Brain microvascular endothelial cell (primary cell): Measurements from ENCODE around the gene GSTA5.
"Not testable (repeated sequence)": the region's sequence is repeated elsewhere in the genome, so short reads cannot be mapped to it uniquely, and the experiment has no call there.

Experiments
- DNase-seq: peaks from one replicate; pipeline ENCODE4 v3.0.0-alpha.2; 2020
- H3K27ac ChIP-seq: fragments of 250-450 bp; sonication (Bioruptor Pico); 2 replicates; pipeline ENCODE4 v1.5.1; 2020; ENCODE audit warnings: mild to moderate bottlenecking, moderate library complexity
- H3K27me3 ChIP-seq: fragments of 250-450 bp; sonication (Bioruptor Pico); replicated peaks from 2 replicates; pipeline ENCODE4 v1.5.1; 2020; ENCODE audit warnings: mild to moderate bottlenecking
- H3K36me3 ChIP-seq: fragments of 250-450 bp; sonication (Bioruptor Pico); replicated peaks from 2 replicates; pipeline ENCODE4 v1.5.1; 2020; ENCODE audit warnings: mild to moderate bottlenecking
- H3K4me3 ChIP-seq: 2 replicates; pipeline ENCODE4 v1.5.1; 2011; ENCODE audit warnings: low read depth, mild to moderate bottlenecking, control low read depth, low read length, moderate library complexity
- in situ Hi-C: cut with HindIII; loops from 2 replicates; pipeline ENCODE4 v1.10.0; 2017; ENCODE audit warnings: low sequenced_read_pairs, low pct_ligation_motif_present
- TF ChIP-seq, protein P1 (sequence below): IDR thresholded peaks from 2 replicates; pipeline ENCODE4 v1.5.1; 2011; ENCODE audit warnings: low read depth, mild to moderate bottlenecking, moderate library complexity, low read length, control low read depth, inconsistent platforms; ENCODE audit errors: missing control alignments

Gene GSTA5

DNA sequence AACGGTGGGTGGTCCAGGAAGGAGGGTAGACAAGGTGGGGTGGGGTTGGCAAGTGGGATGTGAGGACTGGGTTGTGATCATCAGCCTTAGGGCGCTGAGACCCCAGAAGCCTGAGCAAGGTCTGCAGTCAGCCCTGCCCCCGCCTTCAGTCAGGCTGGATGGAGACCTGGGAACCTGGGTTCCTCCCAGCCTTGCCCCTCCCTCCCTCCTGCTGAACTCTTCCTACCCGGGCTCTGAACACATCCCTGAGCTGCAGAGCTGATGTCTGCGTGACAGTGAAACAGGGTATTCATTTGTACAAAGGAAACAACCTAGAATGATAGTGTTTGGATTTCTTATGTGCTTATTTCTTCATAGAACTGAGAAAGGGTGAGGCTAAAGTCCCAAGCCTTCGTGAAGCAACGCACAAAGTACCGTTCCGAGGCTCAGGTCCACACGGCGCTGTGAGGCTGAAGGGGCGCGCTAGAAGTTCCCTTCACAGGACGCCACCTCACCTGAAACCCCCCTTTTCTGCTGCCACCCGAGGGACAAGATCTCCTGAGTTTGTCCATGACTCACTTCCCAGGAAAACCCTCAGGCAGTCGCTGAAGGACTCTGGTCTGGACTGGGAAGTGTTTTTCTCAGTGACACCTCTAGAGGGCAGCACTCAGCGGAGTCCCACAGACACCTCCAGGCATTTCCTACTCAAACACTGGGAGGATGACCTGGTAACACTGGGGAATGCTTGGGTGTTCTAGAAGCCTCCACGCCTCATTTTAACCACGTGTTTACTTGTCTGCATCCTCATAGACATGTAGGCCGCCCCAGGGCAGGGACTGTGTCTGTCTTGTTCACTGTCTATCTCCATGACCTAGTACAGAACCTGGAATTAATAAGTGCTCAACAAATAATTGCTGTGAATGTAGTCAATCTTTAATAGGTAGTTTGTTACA is 1.2 kb downstream of the GSTA5 start:
- in situ Hi-C loops: no loop called here
- no peak overlapping the region for H3K27ac ChIP-seq
- TF ChIP-seq, protein P1, sequence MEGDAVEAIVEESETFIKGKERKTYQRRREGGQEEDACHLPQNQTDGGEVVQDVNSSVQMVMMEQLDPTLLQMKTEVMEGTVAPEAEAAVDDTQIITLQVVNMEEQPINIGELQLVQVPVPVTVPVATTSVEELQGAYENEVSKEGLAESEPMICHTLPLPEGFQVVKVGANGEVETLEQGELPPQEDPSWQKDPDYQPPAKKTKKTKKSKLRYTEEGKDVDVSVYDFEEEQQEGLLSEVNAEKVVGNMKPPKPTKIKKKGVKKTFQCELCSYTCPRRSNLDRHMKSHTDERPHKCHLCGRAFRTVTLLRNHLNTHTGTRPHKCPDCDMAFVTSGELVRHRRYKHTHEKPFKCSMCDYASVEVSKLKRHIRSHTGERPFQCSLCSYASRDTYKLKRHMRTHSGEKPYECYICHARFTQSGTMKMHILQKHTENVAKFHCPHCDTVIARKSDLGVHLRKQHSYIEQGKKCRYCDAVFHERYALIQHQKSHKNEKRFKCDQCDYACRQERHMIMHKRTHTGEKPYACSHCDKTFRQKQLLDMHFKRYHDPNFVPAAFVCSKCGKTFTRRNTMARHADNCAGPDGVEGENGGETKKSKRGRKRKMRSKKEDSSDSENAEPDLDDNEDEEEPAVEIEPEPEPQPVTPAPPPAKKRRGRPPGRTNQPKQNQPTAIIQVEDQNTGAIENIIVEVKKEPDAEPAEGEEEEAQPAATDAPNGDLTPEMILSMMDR: peak; percentile 85
- no peaks in the 10 kb centered on the region for H3K36me3 ChIP-seq
- no peaks in the 10 kb centered on the region for H3K27me3 ChIP-seq
- H3K4me3 ChIP-seq: no peak overlapping the region
- DNase-seq: peak; percentile 61

DNA sequence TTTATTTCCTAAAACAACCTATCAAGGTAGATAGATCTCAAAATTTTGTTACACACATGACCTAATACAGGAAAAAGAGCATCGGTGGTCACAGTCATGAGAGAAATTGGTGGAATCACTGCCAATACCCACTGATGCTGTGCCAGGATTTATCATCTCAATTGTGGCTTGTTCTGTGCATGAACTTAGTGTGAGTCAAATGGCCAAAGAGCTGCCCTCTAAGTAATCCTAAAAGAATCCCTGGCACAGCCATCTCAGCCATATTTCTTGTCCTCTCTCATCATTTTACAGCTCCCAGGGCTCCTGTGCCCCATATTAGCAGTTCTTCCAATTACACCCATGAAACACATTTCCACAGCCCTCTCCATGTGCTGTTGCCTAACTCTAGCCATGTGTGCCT is 6.1 kb downstream of the GSTA5 start:
- H3K27ac ChIP-seq: no peak overlapping the region
- in situ Hi-C loops: no loop called here
- H3K4me3 ChIP-seq: no peak overlapping the region
- no peak for DNase-seq
- TF ChIP-seq, protein P1: no peak
- no peaks in the 10 kb centered on the region for H3K27me3 ChIP-seq
- no peaks in the 10 kb centered on the region for H3K36me3 ChIP-seq

DNA sequence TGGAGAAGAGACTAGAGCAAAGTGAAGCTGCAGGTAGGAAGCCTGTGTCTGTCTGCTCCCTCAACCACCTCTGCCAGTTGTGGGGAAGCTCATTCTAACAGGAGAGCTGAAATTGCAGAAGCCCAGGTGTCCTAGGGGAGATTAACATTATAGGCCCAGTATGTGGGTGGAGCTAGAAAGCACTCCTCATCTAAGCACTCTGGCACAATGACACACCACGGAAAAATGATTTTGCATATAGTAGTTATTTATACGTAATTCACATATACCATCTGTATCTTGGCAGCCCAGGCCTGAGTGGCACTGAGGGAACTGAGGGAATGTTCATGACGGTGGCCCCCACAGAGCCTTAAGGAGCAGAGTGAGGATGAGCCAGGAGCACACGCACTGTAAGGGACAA is 9.7 kb downstream of the GSTA5 start:
- H3K4me3 ChIP-seq, H3K27me3 ChIP-seq, H3K36me3 ChIP-seq, H3K27ac ChIP-seq, DNase-seq, in situ Hi-C loops: not testable (repeated sequence)

DNA sequence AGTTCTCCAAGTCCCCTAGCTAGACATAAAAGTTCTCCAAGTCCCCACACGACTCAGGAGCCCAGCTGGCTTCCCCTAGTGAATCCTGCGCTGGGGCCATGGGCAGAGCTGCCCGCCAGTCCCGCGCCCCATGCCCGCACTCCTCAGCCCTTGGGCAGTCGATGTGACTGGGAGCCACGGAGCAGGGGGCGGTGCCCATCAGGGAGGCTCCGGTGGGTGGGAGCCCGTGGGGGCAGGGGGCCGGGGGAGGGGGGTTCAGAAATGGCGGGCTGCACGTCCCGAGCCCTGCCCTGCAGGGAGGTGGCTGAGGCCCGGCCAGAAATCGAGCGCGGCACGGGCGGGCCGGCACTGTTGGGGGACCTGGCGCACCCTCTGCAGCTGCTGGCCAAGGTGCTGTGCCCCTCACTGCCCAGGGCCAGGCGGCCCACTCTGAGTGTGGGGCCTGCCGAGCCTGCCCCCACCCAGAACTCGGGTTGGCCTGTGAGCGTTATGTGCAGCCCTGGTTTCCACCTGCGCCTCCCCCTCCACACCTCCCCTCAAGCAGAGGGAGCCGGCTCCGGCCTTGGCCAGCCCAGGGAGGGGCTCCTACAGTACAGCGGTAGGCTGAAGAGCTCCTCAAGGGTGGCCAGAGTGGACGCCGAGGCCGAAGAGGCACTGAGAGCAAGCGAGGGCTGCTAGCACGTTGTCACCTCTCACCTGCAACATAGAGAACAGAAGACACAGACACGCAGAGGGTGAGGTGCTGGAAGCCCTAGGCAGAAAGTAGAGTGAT is 11.4 kb downstream of the GSTA5 start:
- Histone ChIP-seq H3K27ac (no peak overlapping the region), H3K4me3 (no peak overlapping the region), H3K27me3 (no peaks in the 10 kb centered on the region), H3K36me3 (no peaks in the 10 kb centered on the region)
- TF ChIP-seq, protein P1: no peak
- DNase-seq: no peak
- in situ Hi-C loops: no loop called here

DNA sequence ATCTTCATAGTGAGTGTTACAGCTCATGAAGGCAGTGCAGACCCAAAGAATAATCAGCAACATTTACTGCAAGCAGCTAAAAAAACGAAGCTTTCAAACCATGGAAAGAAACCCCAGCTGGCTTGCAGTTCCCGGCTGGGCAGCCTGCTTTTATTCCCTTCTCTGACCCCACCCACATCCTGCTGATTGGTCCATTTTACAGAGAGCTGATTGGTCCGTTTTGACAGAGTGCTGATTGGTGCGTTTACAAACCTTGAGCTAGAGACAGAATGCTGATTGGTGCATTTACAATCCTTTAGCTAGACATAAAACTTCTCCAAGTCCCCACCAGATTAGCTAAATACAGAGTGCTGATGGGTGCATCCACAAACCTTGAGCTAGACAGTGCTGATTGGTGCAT is 12.0 kb downstream of the GSTA5 start:
- DNase-seq, H3K27ac ChIP-seq, in situ Hi-C loops, H3K27me3 ChIP-seq, H3K36me3 ChIP-seq, H3K4me3 ChIP-seq: not testable (repeated sequence)

DNA sequence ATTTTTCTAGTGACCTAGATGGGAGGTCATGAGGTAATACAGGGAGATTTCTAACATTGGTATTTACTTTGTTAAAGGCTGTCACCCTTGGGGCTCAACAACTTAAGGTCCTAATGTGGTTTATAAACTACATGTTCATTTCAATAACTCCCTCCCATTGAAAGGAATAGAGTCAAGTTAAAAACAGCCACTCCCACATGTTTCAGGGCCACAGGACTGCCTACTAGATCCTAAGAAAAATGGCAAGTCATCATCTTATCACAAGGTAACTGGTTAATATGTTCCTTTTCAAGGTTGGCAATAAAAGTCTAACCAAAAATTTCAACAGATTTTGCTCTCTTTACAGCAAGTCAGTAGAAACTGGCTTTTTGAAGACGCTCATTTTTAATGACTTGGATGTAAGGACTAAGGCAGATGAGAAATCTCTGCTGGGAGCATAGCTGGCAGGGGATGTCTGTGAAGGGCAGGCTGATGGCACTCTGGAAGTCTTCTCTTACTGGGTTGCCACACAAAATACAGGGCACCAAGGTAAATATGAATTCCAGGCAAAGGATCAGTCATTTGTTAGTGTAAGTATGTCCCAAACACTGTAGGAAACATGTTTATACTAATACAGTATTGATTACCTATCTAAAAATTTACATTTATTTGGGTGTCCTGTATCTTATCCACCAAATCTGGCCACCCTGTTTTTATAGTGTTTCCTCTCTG is 13.4 kb downstream of the GSTA5 start:
- in situ Hi-C loops: not testable (repeated sequence)

DNA sequence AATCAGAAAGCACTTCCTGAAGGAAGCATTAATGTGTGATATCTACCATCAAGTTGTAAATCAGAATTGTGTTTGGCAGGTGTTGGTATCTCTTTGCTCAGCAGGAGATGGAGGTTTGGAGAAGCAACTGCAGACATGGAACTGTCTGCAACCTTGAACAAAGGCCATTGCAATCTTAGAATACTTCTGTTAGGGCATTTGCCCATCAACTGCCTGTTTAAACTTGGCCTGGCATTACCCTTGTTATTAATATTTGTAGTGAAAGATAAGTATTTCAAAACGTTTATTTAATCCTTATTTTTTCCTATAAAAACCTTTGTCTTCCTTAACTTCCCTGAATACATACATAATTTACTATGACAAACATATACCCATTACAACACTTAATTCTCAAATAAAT is 14.1 kb downstream of the GSTA5 start:
- TF ChIP-seq, protein P1: no peak

More for the DNA sequence above, 13.4 kb downstream of the GSTA5 start:
- H3K4me3 ChIP-seq, DNase-seq, H3K36me3 ChIP-seq, H3K27ac ChIP-seq, H3K27me3 ChIP-seq: not testable (repeated sequence)

DNA sequence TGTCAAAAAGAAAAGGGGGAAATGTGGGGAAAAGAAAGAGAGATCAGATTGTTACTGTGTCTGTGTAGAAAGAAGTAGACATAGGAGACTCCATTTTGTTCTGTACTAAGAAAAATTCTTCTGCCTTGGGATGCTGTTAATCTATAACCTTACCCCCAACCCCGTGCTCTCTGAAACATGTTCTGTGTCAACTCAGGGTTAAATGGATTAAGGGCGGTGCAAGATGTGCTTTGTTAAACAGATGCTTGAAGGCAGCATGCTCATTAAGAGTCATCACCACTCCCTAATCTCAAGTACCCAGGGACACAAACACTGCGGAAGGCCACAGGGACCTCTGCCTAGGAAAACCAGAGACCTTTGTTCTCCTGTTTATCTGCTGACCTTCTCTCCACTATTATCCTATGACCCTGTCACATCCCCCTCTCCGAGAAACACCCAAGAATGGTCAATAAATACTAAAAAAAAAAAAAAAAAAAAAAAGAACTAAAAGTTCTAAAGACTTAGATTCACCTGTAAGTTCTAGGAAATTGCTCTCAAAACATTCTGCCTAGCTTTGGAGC is 14.6 kb downstream of the GSTA5 start:
- H3K36me3 ChIP-seq, H3K27me3 ChIP-seq, DNase-seq, H3K4me3 ChIP-seq, in situ Hi-C loops, H3K27ac ChIP-seq: not testable (repeated sequence)

More for the DNA sequence above, 14.1 kb downstream of the GSTA5 start:
- H3K4me3 ChIP-seq: no peak overlapping the region
- DNase-seq: no peak
- in situ Hi-C loops: no loop called here
- H3K36me3 ChIP-seq: no peaks in the 10 kb centered on the region
- no peaks in the 10 kb centered on the region for H3K27me3 ChIP-seq
- H3K27ac ChIP-seq: no peak overlapping the region

DNA sequence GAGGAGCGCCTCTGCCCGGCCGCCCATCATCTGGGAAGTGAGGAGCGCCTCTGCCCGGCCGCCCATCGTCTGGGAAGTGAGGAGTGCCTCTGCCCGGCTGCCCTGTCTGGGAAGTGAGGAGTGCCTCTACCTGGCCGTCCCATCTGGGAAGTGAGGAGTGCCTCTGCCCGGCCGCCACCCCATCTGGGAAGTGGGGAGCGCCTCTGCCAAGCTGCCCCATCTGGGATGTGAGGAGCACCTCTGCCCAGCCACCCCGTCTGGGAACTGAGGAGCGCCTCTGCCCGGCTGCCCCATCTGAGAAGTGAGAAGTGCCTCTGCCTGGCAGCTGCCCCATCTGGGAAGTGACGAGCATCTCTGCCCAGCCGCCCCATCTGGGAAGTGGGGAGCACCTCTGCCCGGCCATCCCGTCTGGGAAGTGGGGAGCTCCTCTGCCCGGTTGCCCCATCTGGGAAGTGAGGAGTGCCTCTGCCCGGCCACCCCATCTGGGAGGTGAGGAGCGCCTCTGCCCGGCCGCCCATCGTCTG is 15.3 kb downstream of the GSTA5 start:
- H3K27ac ChIP-seq, H3K36me3 ChIP-seq, H3K27me3 ChIP-seq, in situ Hi-C loops, H3K4me3 ChIP-seq, DNase-seq: not testable (repeated sequence)
